ENCODE measurements around the gene CEP57L1. TPM values are rescaled to one million over a fixed set of nuclear protein-coding genes. Genes with fewer than 3 reads are reported as not detected.

CEP57L1 gene
- total and polyA plus RNA-seq, 2 experiments from 2014 or later = 11.9 to 18.7 TPM

GRCh38 chr6:109087661-109088264, 7.5 kb upstream of the CEP57L1 start:
- Histone ChIP-seq H3K4me3 (no peak overlapping the region), H3K9me2 (replicated peaks; ENCODE audit: insufficient read depth) (no peaks in the 10 kb centered on the region), H3K27ac (no peak overlapping the region), H3K4me1 (ENCODE audit: insufficient read depth) (peaks cover 4% of the 10 kb centered on the region), H3K9me3 (ENCODE audit: low read depth) (no peaks in the 10 kb centered on the region), H3K79me2 (peaks cover 80% of the 10 kb centered on the region), H4K20me1 (ENCODE audit: insufficient read depth, poor library complexity, severe bottlenecking) (peaks cover 10% of the 10 kb centered on the region), H3K4me2 (peak overlapping the region; percentile 11), H3K27me3 (no peaks in the 10 kb centered on the region), H2AFZ (no peak overlapping the region), H3K36me3 (replicated peaks; ENCODE audit: insufficient read depth, low read depth) (no peaks in the 10 kb centered on the region)
- WGBS (ENCODE audit: low lambda C conversion rate, missing lambda C conversion rate) = 74% methylated on average over 4 of the region's 5 CpGs
- TF ChIP-seq CTCF (IDR thresholded peaks at IDR 0.05; ENCODE audit: poor library complexity) (no peak), EZH2phosphoT487 (IDR thresholded peaks at IDR 0.05; ENCODE audit: low read depth, severe bottlenecking, unreplicated experiment) (no peak), EZH2 (IDR thresholded peaks at IDR 0.05; ENCODE audit: borderline replicate concordance) (no peak)
- no peak for DNase-seq (ENCODE audit: low spot score)

- H3K27ac ChIP-seq = no peak overlapping the region
- H3K4me1 ChIP-seq (ENCODE audit: insufficient read depth) = peaks cover 4% of the 10 kb centered on the region
- TF ChIP-seq EZH2 (IDR thresholded peaks at IDR 0.05; ENCODE audit: borderline replicate concordance) = no peak
- no peak for TF ChIP-seq CTCF (IDR thresholded peaks at IDR 0.05; ENCODE audit: poor library complexity)
- TF ChIP-seq EZH2phosphoT487 (IDR thresholded peaks at IDR 0.05; ENCODE audit: low read depth, severe bottlenecking, unreplicated experiment) = no peak
- no peaks in the 10 kb centered on the region for H3K36me3 ChIP-seq (replicated peaks; ENCODE audit: insufficient read depth, low read depth)
- 74% methylated on average over 1 of the region's 1 CpG for WGBS (ENCODE audit: low lambda C conversion rate, missing lambda C conversion rate)
- no peak overlapping the region for H3K4me3 ChIP-seq
- H3K9me3 ChIP-seq (ENCODE audit: low read depth) = no peaks in the 10 kb centered on the region
- DNase-seq (ENCODE audit: low spot score) = no peak
- H3K9me2 ChIP-seq (replicated peaks; ENCODE audit: insufficient read depth) = no peaks in the 10 kb centered on the region
- H3K4me2 ChIP-seq = no peak overlapping the region
- peaks cover 86% of the 10 kb centered on the region for H3K79me2 ChIP-seq
- H4K20me1 ChIP-seq (ENCODE audit: insufficient read depth, poor library complexity, severe bottlenecking) = peaks cover 20% of the 10 kb centered on the region
- H2AFZ ChIP-seq = no peak overlapping the region
- no peaks in the 10 kb centered on the region for H3K27me3 ChIP-seq
These were observed 6.3 kb upstream of the CEP57L1 start for GRCh38 chr6:109088995-109089394.

GRCh38 chr6:109091314-109092024, 3.8 kb upstream of the CEP57L1 start:
- 95% methylated on average over 5 of the region's 5 CpGs for WGBS (ENCODE audit: low lambda C conversion rate, missing lambda C conversion rate)
- H3K79me2 ChIP-seq = peaks cover 74% of the 10 kb centered on the region

More at GRCh38 chr6:109091314-109092024, 3.8 kb upstream of the CEP57L1 start:
- Histone ChIP-seq H3K27ac (no peak overlapping the region), H3K4me2 (peak overlapping the region; percentile 80), H3K36me3 (replicated peaks; ENCODE audit: insufficient read depth, low read depth) (no peaks in the 10 kb centered on the region), H3K9me3 (ENCODE audit: low read depth) (no peaks in the 10 kb centered on the region), H3K4me3 (peak overlapping the region; percentile 67), H2AFZ (no peak overlapping the region), H4K20me1 (ENCODE audit: insufficient read depth, poor library complexity, severe bottlenecking) (peaks cover 20% of the 10 kb centered on the region), H3K9me2 (replicated peaks; ENCODE audit: insufficient read depth) (no peaks in the 10 kb centered on the region), H3K4me1 (ENCODE audit: insufficient read depth) (peaks cover 10% of the 10 kb centered on the region), H3K27me3 (no peaks in the 10 kb centered on the region)
- no peak for TF ChIP-seq EZH2 (IDR thresholded peaks at IDR 0.05; ENCODE audit: borderline replicate concordance)
- TF ChIP-seq EZH2phosphoT487 (IDR thresholded peaks at IDR 0.05; ENCODE audit: low read depth, severe bottlenecking, unreplicated experiment) = no peak
- TF ChIP-seq CTCF (IDR thresholded peaks at IDR 0.05; ENCODE audit: poor library complexity) = no peak
- DNase-seq (ENCODE audit: low spot score) = no peak
